DLD1 (cell line): ENCODE measurements around the gene SIK2.

ENCODE experiments used
- in situ Hi-C: cut with HindIII; loops from 2 replicates; pipeline ENCODE4 v1.10.0; 2017; ENCODE audit warnings: low sequenced_read_pairs

The SIK2 gene

DNA sequence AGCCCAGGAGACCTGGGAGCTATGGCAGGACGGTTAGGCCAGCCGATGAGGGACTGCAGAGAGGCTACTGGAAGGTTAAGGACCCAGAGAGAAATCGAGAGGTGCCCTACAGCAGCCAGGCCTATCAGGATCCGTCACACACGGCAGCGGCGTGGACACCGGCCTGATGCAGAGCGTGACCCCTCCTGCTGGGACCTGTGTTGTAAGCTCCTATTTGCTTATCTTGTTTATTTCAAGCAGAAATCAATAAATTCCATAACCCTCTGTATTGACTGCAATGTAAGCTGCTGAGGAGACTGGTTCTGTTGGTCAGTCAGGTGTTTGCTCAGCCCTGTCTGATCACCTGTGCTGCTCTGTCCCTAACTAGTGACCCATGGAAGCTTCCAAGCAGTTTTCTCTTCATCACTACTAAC, 124.1 kb downstream of the SIK2 start:
- in situ Hi-C loops: no loop called here

DNA sequence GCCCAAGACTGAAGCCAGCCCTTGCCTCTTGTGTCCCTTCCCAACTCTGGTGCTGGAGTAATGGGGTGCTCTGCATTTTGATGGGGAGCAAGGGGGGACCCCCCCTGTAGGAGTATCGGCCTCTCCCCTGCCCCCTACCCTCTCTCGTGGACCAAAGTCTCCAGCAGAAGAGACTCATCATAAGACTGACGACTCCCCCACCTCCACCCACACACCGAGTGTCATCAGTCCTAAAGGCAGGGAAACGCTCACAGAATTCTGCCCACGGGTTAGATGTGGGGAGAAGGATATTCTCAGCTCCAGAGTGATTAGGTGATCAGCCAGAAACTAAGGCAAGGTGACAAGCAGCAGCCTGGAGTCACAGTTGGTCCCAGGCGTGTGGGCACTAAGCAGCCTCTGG, 125.2 kb downstream of the SIK2 start:
- in situ Hi-C loops: no loop called here

DNA sequence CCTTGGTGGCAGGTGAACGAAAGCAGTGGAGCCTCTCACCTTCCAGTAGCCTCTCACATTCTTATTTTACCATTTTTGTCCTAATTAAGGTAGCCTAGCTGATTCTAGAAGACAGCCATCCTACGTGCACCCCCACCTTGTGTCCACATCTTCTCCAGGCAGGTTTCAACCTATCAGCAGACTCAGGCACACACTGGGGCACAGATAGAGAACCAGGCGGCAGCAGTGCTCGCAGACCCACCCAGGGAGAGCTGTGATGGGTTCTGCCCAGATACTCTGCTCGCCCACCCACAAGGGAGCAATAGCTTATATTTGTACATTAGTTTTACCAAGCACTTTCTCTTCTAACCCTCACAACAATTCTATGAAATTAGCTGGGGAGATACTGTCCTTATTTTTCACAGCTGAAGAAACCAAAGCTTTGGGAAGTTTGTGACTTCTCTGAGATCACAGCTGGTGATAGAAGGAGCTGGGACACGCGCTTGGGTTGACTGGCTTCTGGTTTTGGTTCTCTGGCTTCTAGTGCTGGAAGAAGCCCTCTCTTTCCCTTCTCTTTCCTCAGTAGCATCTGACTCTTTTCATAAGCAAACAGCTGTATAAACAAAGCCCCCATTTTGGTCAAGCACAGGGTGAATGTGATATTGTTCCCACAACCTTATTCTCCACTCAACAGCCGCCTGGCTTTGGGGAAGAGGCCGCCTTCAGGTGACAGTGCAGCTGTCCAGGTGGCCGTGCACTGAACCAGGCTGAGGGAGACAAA, 127.0 kb downstream of the SIK2 start:
- in situ Hi-C loops: no loop called here

DNA sequence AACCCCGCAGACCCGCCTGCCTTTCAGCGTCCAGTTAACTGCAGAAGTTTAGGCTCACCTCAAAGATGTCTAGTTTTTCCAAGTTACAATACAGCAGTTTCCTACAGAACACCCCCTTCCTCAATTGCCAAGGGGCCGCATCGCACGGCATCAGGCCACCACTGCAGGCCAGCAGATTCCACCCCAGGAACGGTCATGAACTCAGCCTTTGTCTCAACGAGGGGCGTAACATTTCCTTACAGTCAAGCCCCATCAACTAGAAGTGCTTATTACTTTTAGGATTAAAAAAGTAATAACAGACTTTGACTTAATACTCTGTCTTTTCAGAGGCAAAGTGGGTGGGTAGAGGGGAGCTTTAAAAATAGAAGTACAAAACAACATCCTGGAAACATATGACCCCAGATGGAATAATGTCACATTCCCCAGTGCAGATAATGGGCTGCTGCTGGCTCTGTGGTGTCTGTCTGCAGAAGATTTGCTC, 127.6 kb downstream of the SIK2 start:
- in situ Hi-C loops: no loop called here

DNA sequence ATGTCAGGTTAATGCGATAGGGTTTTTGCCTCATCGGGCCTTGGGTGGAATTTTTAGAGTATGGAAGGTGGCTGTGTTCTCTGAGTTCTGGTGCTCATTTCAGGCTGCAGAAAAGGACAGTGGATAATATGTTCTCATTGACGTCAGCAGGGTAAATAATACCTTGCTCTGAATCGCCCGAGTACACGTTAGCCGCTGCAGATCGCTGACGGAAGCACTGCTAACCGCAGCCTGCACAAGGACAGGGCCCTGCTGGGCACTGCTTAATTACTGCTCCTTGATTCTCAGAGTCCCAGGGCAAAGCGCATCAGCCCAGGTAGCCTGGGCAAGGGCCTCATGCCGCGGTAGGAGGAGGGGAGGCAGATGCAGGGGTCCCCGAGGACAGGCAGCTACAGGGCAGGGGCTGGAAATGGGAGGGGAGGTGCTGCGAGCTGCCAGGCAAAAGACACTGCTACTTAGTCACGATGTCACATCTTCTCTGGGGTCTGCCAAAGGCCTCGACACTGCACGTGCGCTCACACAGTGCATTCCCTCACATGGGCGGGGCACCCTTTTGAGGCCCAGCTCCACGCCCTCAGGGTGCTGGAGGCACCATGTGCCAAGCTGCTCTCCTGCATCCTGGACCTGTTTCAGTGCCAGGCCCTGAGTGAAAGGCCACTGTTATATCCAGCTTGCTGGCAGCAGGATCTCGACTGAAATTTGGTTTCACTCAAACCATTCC, 128.8 kb downstream of the SIK2 start:
- in situ Hi-C loops: no loop called here

DNA sequence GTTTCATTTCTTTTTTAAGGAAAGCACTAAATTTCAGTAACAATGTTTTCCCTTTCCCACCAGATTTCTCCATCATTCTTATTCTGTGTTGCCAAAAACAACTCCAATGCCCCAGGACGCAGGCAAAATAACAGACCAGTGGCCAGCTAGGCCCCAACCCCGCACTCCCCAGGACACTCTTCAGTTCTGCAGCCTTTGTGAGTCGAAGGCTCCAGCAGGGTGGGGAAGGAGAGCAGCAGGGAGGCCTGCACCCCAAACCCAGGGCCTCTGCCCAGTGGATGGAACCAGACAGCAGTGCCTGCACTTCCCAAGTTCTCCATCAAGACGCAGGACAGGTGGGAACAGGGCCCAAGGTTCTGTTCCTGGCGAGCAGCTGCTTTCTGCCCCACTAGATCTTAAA, 129.6 kb downstream of the SIK2 start:
- in situ Hi-C loops: no loop called here

DNA sequence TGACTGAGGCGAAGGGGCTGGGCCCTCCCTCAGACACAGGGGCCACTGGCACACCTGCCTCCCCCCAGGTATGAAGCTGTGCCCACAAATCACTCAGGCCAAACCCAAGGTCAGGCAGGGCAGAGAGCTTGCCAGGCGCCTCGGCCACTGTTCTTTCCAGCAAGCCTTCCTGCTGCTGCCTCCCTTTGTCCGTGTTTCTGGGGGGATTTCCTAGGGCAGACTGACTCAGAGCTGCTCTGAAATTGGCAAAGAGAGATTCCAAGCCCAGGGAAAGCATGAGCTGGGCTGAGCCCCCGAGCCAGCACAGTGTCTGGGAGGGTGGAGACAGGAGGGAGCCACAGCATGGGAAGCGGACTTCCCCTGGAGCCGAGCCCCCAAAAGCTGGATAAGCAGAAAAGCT, 130.8 kb downstream of the SIK2 start:
- in situ Hi-C loops: no loop called here

DNA sequence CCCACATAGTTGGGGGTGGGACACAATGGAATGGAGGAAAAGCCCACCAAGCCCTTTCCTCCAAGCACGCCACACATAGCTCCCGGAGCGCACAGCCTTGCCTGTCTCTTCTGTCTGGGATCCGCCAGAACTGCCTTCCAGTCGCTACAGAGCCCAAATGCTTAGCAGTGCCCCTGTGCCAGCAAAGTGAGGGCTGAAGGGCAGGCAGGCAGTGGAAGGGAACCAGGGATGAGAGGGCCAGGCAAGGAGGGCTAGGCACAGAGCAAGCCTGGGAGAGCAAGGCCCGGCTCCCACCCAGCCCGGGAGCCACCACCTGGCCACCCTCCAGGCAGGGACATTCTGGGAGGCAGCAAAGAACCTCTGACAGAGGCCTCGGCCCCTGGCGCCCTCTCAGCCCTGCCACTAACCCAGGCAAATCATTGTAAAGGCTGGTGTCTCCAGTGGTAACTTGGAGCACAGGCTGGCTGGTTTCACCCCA, 131.4 kb downstream of the SIK2 start:
- in situ Hi-C loops: no loop called here

DNA sequence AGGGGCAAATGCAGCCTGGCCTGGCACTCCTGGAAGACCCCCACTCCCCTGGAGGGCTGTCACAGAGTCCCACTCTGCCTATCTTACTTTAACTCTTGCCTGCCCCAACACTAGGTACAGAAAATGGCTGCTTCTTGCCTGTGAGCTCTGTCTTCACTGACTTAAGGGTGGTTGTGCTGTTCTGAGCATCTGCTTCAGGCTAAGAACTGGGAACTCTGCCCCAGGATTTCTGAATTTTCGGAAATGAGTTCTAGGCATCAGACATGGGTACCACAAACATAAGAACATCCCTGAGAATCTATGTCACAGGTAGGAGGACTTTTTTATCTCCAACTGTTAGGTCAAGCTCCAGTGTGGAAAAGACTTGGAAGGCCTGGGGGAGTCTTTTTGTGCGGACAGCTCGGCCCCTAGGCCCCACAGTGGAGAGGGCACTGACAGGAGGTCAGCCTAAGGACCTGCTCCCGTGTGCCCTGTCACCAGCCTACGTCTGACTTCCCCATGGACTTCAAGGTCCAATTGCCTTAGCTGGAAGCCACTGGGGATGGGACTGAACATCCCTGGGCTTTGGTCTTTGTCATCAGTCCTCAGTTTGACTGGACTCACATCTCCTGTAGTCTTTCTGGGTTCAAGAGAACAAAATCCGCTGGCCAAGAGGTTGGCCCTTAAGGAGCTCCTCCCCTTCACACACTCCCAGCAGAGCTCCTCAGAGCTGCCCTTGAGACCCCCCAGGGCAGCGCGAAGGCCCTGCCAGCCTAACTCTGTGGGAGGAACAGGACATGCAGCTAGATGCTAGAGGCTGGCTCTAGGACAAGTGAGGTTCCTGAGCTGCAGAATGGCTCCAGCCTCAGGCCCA, 132.1 kb downstream of the SIK2 start:
- in situ Hi-C loops: no loop called here

DNA sequence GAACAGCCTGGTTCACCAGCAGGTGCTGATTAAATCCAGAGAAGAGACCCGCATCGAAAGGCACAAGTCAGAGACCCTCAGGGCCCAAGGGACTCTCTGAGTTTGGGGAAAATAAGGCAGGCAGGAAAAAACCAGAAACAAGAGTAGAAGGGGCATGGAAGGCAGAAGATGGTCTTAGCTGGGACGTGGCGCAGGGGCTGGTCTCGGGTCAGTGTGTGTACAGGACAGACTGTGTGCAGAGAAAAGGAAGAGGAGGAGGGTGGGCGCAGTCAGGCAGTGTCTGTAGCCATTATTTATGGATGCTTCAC, 132.7 kb downstream of the SIK2 start:
- in situ Hi-C loops: no loop called here

DNA sequence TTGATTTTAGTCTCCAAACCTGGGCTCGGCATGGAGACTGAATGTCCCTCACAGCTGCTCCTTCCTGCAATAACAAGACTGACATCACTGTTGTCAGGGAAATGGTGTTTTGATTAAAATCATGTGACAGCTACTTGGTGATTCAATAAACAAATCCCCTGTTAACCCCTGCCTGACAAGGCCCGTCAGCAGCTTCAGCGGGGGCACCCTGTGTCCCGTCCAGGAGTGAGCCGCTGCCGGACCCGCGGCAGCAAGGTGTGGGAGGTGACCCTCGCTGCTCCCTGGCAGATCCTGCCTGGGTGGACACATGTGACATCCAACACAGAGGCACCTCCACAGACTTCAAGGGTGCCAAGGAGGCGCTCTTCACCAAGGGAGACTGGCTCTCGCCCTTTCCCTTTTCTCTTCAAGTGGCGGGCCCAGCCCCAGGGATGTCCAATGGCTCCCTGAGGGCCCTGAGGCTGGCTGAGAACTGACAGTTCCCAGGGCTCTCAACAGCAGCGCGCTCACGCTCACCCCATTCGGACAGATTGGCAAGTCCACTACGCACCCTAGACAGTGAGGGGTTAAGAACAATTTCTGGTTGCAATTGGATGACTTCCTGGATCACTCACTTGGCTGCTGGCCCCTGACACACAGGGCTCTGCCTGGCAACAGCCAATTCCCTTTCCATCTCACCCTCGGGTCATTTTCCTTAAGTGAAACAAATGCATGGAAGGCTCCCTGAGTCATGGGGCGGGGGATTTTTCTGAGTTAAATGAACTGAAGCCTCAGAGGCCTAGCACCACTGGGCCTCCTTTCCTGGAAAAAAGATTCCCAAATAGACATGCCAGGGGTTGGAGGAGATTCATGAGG, 133.2 kb downstream of the SIK2 start:
- in situ Hi-C loops: no loop called here

DNA sequence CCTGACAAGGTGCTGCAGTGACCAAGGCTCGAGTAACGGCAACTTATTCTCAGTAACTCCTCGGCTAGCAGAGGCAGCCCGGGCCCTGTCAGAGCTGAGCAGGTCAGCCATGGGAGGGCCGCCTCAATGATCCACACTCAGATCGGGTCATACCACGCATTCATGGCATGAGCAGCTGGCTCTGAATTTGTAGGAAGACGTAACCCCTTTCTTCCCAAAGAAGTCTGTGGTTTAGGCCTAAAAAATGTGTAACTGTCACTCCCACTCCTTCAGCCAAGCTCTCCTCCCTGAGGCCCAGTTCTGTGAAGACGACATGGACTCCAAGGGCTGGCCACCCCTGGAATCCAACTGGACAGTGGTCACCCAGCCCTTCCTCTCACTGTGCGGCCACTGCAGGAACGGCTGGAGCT, 133.9 kb downstream of the SIK2 start:
- in situ Hi-C loops: no loop called here

DNA sequence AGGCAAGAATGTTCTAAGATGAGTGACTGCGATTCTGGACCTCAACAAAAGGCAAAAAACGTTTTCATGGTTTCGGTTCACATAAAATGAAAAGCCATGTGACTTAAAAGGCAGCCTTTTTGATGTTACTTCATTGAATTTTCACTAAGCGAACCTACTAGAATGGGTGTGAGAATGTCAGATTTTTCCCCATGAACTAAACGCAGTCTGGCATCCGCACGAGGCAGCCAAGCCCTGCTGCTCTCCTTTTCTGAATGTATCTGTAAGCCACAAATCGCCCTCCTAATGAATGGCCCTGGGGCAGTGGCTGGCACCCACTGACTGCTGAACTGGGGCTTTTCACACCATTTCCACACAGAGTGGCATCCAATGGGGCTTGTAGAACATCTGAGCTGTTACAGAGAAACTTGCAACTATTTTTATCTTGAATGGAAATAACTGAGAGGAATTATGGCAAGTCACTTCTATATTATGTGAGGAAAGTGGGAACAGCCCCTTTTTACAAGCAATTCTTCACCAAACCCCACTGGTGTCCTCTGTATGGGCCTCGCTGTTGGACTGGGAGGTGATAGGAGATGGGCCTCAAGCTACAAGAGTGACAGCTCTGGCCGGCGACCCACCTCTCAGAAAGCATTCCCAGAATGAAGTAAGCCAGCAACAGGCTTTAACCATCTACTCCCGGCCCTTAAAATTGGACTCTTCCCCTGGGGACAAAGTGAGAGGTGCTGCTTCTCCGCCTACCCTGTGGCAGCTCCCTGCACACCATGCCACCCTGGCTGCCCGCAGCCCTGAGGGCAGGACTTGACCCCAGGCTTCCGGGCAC, 134.6 kb downstream of the SIK2 start:
- in situ Hi-C loops: no loop called here

DNA sequence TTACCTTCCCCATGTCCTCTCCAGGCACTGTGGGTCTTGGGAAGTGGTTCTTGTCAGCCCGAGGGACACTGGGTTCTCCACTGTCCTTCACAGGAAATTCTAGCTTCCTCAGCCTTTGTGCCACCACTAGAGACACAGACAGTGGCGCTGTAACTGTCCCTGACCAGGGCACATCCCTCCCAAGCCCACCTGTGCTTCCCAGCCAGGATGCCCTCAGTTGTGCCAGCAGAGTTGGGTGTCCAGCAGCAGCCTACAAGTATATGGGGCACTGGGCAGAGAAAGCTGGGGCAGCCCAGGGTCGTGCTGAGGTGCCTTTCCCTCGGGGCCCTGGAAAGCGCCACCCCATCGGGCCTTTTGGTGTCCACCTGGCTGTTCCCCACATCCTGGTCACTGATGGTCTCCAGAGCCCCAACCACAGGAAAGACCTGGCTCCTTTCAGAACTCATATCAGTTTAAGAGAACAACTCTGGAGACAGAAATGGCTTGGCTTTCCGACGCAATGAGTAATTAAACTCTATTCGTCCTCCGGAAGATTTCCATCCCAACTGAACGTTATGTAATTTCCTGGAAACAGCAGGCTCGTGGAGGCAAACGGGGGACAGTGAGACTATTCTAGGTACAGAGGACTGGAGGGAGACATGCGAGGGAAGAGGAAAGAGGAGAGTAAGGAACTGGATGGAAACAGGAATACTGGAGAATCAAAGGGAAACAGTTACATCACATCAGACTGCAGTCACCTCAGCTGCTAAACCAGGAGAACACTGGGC, 135.4 kb downstream of the SIK2 start:
- in situ Hi-C loops: no loop called here

DNA sequence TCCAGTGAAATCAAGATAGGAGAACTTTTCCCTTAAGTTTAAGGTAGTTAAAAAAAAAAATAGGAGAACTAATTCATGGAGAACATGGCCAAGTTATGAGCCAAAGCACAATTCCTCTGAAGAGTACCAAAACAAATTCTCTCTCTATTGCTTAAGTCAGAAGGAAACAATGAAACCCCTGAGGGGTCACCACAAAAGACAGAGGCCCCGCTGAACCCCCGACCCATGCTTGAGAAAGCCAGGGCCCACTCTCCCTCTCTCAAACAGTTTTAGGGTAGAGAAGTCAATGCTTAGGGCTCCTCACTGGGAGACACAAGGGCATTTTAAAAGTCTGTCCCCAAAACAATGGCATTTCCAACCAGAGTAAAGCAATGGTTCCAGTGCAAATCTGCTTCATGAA, 137.1 kb downstream of the SIK2 start:
- in situ Hi-C loops: no loop called here

DNA sequence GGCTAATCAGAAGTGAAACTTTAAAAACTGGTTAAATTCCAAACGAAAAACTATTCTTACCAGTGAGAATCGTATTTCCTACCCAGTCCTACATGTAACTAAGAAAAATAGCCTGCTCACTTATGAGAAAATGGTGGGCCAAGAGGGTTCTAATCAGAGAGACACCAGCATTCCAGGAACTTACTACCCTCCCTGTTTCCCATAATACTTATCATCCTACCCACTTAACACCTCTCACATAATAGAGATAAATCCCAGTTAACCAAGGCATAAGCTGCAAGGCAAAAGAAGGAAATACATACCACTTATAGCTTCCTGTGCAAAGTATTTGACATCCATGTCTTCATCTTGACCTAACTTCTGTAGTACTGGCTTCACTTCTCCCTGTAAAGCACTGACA, 139.5 kb downstream of the SIK2 start:
- in situ Hi-C loops: no loop called here

DNA sequence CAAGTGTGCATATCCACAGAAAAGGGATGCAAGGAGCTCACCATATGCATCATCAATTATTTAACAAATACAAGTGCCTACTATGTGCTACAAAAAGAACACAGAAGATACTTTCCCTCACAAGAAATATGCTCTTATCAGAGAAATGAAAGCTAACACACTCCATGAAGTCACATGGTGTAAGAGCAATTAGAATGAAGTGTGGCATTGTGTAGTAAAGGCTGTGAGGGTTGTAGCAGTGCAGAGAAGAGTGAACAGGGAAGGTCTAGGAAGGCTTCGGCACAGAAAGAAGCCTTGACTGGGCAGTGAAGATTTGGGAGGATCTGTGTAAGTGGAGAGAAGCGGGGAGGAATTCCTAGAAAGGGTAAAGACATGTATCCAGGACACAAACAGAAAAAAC, 141.5 kb downstream of the SIK2 start:
- in situ Hi-C loops: no loop called here

DNA sequence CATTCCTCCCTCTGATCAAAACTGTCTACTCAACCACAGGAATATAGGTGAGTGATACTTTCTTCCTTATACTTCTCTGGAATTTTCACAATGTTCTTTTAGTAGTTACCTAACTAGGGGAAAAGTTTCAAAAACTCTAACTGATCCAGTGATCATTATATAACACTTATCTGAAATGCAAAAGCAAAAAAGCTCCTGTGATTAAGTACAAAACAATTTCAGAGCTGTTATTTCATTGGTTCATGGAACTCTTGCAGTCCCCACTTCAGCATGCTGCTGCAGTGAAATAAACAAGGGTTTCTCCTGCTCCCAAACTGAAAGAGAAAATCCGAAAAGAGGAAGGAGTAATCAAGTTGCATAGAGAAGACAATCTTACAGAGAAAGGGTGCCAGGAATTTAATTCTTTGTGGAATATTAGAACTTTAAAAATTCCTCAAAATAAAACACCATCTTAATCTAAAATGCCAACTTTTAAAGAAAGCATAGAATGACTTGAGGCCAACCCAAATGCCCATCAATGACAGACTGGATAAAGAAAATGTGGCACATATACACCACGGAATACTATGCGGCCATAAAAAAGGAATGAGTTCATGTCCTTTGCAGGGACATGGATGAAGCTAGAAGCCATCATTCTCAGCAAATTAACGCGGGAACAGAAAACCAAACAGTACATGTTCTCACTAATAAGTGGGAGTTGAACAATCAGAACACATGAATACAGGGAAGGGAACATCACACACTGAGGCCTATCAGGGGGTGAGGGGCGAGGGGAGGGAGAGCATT, 143.7 kb downstream of the SIK2 start:
- in situ Hi-C loops: no loop called here
